ENCODE data around the gene SLCO2A1.

GRCh38 chr3:133987948-133988484, 41.7 kb downstream of the SLCO2A1 start:
- TF ChIP-seq EZH2 (IDR thresholded peaks at IDR 0.05; ENCODE audit: low read length) = no peak
- no peak for TF ChIP-seq CTCF (optimal IDR thresholded peaks at IDR 0.05 in 1 of 3, IDR thresholded peaks at IDR 0.05 in 1 of 3, conservative IDR thresholded peaks at IDR 0.05 in 1 of 3; ENCODE audit: extremely low read depth in 1 of 3, insufficient read depth in 2 of 3, low read length in 3 of 3)

Data from keratinocyte (primary cell).